ENCODE measurements around the gene CYBC1. TPM values are rescaled to one million over a fixed set of nuclear protein-coding genes. Genes with fewer than 3 reads are reported as not detected.

CYBC1 gene
- total and polyA plus RNA-seq, 3 donors from 2014 or later = 46.3 to 88.2 (median 61.1) TPM

DNA sequence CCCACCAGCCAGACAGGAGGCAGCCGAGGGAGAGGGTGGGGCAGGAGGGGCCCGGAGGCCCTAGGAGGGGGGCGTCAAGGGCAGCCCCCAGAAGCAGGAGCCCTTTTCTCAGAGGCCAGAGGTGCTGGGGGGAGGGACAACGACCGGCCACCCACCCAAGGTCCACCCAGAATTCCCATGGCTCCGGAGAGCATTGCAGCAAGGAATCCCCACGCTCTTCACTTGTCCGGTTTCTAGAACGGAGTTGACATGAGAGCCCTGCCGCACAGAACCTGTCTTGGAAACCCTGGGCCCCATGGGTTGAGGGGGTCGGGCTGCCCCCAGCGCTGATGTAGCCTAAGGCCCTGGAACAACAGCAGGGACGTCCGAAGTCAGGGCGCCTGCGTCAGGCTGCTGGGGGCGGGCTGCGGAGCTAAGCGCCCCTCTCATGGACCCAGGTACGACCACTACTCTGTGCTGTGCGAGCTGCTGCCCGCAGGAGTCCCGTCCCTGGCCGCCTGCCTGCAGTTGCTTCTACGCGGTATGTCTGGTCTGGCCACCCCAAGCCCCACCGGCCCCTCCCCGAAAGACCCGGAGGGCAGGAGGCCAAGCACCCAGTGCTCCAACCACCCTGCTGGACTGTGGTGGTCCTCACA, 11.2 kb downstream of the CYBC1 start:
- peaks cover 28% of the 10 kb centered on the region for H3K4me1 ChIP-seq
- intact Hi-C loops (cut with DNase I; ENCODE audit: low total_unique reads) = no loop called here
- no peak overlapping the region for H3K27ac ChIP-seq
- no peak overlapping the region for H3K4me3 ChIP-seq
- no peak for TF ChIP-seq POLR2A (IDR thresholded peaks at IDR 0.05)
- TF ChIP-seq, protein P1, sequence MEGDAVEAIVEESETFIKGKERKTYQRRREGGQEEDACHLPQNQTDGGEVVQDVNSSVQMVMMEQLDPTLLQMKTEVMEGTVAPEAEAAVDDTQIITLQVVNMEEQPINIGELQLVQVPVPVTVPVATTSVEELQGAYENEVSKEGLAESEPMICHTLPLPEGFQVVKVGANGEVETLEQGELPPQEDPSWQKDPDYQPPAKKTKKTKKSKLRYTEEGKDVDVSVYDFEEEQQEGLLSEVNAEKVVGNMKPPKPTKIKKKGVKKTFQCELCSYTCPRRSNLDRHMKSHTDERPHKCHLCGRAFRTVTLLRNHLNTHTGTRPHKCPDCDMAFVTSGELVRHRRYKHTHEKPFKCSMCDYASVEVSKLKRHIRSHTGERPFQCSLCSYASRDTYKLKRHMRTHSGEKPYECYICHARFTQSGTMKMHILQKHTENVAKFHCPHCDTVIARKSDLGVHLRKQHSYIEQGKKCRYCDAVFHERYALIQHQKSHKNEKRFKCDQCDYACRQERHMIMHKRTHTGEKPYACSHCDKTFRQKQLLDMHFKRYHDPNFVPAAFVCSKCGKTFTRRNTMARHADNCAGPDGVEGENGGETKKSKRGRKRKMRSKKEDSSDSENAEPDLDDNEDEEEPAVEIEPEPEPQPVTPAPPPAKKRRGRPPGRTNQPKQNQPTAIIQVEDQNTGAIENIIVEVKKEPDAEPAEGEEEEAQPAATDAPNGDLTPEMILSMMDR (IDR thresholded peaks at IDR 0.05) = no peak
- no peak for DNase-seq
- H3K9me3 ChIP-seq = no peaks in the 10 kb centered on the region
- no peaks in the 10 kb centered on the region for H3K36me3 ChIP-seq (ENCODE audit: low read depth, missing control alignments)
- no peaks in the 10 kb centered on the region for H3K27me3 ChIP-seq
- WGBS, 2 donors = 89 to 95% methylated on average over 16 to 19 of the region's 29 CpGs

DNA sequence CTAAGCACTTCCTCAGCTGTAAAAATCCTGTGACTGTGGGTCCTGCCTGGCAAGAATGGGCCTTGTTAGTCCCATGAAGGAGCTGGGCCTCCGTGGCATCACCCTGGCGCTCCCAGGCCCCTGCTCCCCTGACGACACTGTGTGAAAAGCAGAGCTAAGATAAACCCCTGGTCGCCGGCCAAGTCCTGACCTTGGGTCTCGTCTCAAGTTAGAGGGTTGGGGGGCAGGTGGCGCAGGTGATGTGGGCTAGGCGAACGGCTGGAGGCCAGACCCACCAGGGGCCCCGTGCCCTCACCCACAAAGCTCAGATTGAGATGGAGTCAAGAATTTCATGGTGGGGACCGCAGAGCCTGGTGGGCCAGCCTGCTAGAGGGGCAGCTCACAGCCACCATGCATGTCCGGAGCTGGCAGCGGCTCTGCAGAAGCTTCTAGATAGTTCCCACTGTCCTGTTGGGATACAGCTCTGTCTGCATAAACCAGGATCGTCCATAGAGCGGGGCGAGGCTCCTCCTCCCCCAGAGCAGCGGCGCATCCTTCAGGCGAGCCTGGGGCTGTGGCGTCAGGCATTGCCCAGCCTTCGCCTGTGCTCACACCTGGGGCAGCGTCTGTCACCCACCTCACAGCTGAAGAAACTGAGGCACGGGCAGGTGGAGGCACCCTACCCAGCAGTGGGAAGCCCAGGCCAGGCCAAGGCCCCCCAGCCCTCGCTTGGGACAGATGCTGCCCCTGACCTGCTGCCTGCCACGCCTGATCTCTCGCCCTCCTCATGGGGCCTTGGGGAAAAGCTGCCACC, 12.0 kb downstream of the CYBC1 start:
- Histone ChIP-seq H3K9me3 (no peaks in the 10 kb centered on the region), H3K4me1 (peaks cover 22% of the 10 kb centered on the region), H3K4me3 (no peak overlapping the region), H3K27me3 (no peaks in the 10 kb centered on the region), H3K36me3 (ENCODE audit: low read depth, missing control alignments) (no peaks in the 10 kb centered on the region), H3K27ac (no peak overlapping the region)
- intact Hi-C loops (cut with DNase I; ENCODE audit: low total_unique reads) = no loop called here
- TF ChIP-seq, protein P1 (IDR thresholded peaks at IDR 0.05) = no peak
- no peak for TF ChIP-seq POLR2A (IDR thresholded peaks at IDR 0.05)
- 75 to 80% methylated on average over 4 to 26 of the region's 26 CpGs for WGBS, 2 donors
- DNase-seq = no peak

DNA sequence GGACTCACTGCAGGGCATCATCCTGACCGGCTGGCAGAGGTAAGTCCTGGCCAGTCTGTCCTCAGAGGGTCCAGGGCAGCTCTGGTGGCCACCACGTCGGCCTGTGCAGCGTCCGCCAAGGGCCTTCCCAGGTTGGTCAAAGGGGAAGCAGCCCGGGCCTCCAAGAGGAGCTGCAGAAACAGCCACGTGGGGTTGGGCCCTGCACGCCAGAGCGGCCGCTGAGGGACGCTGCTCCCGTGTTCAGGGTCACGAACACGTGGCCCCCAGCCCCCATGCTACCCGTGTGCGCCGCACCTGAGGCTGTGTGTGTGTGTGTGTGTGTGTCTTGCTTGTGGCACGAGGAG, 13.3 kb downstream of the CYBC1 start:
- Histone ChIP-seq H3K4me1 (peaks cover 10% of the 10 kb centered on the region), H3K27me3 (no peaks in the 10 kb centered on the region), H3K36me3 (ENCODE audit: low read depth, missing control alignments) (no peaks in the 10 kb centered on the region), H3K9me3 (no peaks in the 10 kb centered on the region), H3K4me3 (no peak overlapping the region), H3K27ac (no peak overlapping the region)
- intact Hi-C loops (cut with DNase I; ENCODE audit: low total_unique reads) = no loop called here
- no peak for DNase-seq
- WGBS, 2 donors = 86 to 94% methylated on average over 7 to 16 of the region's 18 CpGs
- TF ChIP-seq POLR2A (IDR thresholded peaks at IDR 0.05) = no peak
- TF ChIP-seq, protein P1 (IDR thresholded peaks at IDR 0.05) = no peak

DNA sequence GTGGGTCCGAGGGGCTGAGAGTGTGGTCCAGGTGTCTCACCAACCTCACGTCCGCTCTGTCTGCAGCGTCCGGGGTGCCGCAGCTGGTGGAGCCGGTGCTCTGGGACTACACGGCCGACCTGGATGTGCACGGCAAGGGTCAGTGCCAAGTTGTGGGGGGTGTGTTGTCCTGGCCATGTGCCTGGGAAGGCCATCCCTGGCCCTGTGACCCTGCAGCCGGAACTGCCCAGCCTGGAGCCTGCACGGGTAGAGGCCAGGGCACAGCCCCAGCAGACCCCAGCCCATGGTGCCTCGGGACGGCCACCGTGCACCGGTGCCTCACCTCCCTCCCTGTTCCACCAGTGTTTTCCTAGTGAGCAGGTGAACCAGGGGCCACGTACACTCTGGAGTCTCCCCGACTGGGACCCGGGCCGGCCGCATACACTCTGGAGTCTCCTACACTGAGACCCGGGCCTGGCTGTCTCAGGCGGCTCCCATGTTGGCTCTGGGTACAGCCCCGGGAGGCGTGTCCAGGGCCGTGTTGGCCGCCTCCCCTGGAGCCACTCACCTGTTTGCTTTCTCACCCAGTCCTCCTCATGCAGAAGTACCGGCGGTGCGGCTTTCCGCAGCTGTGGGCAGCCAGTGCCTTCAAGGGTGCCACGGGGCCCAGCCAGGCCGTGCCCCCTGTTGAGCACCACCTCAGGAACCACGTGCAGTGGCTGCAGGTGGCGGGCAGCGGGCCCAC, 13.8 kb downstream of the CYBC1 start:
- H3K27ac ChIP-seq = no peak overlapping the region
- intact Hi-C loops (cut with DNase I; ENCODE audit: low total_unique reads) = no loop called here
- DNase-seq = no peak
- TF ChIP-seq POLR2A (IDR thresholded peaks at IDR 0.05) = no peak
- TF ChIP-seq, protein P1 (IDR thresholded peaks at IDR 0.05) = no peak
- no peaks in the 10 kb centered on the region for H3K36me3 ChIP-seq (ENCODE audit: low read depth, missing control alignments)
- H3K9me3 ChIP-seq = no peaks in the 10 kb centered on the region
- H3K4me1 ChIP-seq = peaks cover 8% of the 10 kb centered on the region
- no peak overlapping the region for H3K4me3 ChIP-seq
- 86 to 89% methylated on average over 26 to 34 of the region's 36 CpGs for WGBS, 2 donors
- no peaks in the 10 kb centered on the region for H3K27me3 ChIP-seq

Measured in testis (tissue), 3 donors.